Activated CD4-positive, alpha-beta T cell treated with anti-CD3 and anti-CD28 coated beads, Interleukin-2, amount 50 U/mL, for 4 hours (primary cell): ENCODE measurements around the gene ATXN7.

ENCODE experiments used
- DNase-seq, 2 experiments: peaks; one replicate each; pipeline ENCODE4 v3.0.0-alpha.2; 2020

Gene ATXN7

DNA sequence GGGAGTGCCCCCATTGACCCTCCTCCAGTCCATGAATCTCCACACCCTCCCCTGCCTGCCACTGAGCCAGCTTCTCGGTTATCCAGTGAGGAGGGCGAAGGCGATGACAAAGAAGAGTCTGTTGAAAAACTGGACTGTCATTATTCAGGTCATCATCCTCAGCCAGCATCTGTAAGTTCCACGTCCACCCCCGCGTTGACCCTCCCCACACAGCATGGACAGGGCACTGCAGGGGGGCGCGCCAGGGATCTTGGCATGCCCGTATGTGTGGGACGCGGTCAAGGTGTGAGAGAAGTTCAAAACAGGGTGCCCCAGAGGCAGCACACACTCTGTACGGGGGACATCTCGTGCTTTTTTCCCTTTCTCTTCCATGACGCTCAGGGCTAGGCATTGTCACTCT lies 126.5 kb downstream of the ATXN7 start:
- DNase-seq: no peak

DNA sequence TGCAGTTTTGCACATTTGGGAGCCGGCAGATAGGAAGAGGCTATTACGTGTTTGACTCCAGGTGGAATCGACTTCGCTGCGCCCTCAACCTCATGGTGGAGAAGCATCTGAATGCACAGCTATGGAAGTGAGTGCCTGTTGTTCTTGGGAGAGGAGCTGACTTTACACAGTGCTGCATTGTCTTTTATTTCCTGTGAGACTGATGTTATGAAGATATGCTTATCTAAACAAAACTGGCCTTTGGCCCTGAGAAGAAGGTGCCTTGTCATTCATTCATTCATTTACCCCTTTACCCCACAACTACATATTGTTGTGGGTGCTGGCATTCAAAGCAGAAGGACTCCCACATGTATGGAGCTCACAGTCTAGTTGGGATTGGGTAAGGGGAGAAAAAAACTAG lies 127.1 kb downstream of the ATXN7 start:
- no peak for DNase-seq

- no peak for DNase-seq
Measured at GRCh38 chr3:63991666-63992065, 128.0 kb downstream of the ATXN7 start.

DNA sequence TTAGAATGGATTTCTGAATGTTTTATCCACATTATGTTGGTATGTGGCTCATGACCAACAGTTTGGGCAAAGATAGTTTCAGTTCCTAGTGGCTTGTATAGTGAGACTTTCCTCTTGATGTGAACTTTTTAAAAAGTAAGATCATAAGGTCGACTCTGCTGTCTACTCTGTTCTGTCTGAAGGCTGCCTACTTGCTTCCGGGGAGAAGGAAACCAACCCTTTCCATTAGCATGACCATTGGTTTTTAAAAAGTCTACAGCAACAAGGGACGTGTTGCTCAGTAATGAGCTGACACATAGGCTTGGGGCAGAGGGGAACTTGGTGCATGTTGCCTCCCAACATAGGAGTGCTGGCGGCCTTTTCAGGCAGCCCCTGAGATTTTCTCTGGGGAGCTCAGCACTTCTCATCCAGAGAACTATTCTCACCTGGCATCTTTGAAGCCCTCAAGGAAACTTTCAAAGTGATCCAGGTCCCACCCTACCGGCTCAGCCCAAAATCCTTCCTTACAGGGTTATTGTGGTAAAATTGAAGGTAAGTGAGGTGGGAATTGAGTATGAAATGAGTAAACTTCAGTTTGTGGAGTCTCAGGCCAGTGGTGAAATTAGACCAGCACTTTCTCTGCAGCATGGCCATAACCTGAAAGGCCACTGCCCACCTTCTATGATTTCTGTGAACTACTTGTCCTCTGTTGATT lies 129.0 kb downstream of the ATXN7 start:
- no peak for DNase-seq

GRCh38 chr3:63993653-63994079 lies 130.0 kb downstream of the ATXN7 start:
- peak; percentile 32 to 40 for DNase-seq

GRCh38 chr3:63995086-63995485 lies 131.4 kb downstream of the ATXN7 start:
- no peak for DNase-seq

DNA sequence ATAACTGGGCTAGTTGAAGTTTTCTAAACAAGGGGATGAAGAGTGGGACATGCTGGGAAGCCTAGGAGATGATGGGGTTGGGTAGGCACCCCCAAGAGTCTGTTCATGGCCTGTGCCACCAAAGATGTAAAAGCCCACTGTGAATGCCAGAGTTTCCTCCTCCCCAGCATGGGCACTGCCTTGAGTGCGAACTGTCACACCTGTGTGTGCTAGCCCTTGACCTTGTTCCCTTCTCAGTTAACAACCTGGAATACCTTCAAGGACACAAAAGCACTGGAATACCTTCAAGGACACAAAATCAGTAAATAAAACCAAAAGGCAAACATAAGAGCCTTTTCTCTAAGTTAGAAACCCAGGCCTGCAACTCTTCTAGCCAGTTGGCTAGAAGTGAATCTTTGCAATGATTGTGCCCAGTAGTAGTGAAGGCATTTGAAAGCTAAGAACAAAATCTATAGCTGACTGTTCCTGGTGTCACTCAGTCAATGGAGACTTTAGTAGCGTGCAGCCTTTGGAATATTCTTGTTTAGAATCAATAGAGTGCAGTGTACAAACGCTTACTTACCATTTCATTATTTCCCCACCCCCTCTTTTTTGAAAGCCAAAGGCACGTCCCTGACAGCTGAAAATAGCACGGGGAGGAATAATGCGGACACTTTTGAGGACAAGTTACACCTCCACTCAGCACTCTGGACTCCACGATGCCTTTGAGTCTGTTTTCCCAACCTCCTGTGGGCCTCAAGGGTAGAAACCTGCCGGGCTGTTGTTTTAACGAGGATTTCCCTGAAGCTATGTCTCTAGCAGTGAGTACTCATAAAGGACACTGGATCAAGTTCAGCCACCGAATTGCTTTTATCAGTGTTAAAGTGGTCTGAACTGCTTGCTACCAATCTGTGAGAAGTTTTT lies 135.4 kb downstream of the ATXN7 start:
- DNase-seq: no peak

GRCh38 chr3:64000453-64001055 lies 136.9 kb downstream of the ATXN7 start:
- DNase-seq: no peak

- no peak for DNase-seq
Measured at GRCh38 chr3:64002233-64002632, 138.6 kb downstream of the ATXN7 start.

GRCh38 chr3:64003589-64003988 lies 139.9 kb downstream of the ATXN7 start:
- no peak for DNase-seq

- no peak for DNase-seq
Measured at GRCh38 chr3:64008017-64008416, 144.3 kb downstream of the ATXN7 start.

DNA sequence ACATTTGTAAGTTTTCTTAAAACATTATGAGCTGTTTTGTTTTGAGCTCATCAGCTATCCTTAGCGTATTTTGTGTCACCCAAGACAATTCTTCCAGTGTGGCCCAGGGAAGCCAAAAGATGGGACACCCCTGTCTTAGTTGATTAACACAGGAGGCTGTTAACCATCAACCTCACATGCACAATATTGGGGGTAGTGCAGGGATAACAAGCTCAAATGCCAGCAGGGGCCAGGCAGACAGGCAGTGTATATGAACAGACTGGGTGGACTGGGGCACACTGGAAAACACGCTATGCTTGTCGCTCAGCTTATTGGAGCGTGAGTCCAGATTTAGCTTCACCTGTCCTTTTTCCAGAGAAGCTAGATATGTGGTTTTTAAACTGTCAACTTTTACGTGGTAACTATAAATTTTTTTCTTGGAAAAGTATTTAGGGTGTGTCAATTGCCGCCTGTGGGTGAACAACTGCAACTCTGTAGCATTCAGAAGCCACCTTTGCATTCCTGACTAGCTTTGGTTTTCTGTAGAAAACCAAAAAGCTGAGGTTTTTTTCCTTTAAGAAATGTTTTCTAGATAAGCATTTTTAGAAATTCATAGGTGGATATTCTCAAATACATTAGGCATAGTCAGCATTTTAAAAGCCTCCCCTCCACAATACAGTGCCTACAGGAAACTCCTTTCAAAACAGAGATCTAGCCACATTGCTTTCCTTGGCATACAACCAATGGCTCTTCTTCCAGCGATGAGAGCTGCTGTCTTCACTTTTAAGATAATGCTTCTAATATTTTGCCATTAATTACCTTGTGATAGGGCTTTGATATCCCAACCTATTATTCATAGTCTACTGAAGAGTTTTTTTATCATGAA lies 145.1 kb downstream of the ATXN7 start:
- no peak for DNase-seq

- no peak for DNase-seq
Measured at GRCh38 chr3:64009528-64009927, 145.9 kb downstream of the ATXN7 start.

GRCh38 chr3:64010199-64010598 lies 146.5 kb downstream of the ATXN7 start:
- DNase-seq: no peak

DNA sequence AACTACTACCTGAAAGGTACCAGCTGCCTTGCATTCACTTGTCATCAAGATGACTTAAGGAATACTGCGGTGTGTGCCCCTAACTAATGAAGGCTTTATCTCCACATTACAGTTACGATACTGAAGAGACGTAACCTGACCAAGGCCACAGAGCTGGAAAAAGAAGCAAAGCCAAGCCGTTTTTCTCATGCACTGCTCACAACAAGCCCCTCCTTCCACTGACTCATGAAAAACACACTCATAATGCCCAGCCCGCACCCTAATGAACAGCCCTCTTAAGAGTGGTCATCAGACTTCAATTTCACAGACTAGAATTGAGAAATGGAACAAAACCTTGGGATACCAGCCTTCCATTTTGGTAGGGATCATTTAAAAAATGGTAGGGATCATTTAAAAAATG lies 148.0 kb downstream of the ATXN7 start:
- no peak for DNase-seq

DNA sequence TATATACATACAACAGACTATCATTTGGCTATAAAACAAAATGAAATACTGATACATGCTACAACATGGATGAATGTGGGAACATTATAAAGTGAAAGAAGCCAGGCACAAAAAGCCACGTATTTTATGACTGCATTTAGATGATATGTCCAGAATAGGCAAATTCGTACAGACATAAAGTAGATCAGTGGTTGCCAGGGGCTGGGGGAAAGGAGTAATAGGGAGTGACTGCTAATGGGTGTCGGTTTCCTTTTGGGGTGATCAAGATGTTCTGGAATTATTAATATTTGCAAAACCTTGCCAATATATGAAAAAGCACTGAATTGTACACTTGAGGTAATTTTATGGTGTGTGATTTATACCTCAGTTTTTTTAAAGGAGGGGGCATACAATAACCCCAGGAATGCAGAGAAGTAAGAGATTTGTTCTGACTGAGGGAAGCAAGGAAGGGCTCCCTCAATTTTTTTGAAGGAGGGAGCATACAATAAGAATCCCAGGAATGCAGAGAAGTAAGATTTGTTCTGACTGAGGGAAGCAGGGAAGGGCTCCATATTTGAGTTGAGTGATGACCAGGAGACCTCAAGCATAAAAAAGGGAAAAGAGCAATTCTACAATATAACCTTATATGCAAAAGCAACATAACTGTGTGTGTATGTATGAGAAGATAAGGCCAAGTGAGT lies 153.4 kb downstream of the ATXN7 start:
- DNase-seq: no peak

DNA sequence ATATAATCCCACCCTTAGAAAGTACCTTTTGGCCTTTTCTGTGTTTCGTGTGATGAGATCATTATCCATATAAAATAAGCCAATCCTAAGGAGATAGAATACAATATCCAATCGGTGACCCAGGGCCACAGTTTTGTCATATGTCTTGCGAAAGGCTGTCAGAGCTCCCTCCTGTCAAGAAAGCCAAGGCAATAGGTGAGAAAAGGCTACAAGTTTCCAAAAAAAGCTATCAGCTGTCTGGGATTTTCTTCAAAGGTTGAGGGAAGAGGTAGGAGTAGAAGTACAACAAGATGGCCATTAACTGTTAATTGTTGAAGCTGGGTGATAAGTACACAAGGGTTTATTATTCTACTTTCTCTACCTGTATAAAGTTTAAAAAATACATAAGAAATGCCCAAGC lies 155.6 kb downstream of the ATXN7 start:
- DNase-seq: no peak

DNA sequence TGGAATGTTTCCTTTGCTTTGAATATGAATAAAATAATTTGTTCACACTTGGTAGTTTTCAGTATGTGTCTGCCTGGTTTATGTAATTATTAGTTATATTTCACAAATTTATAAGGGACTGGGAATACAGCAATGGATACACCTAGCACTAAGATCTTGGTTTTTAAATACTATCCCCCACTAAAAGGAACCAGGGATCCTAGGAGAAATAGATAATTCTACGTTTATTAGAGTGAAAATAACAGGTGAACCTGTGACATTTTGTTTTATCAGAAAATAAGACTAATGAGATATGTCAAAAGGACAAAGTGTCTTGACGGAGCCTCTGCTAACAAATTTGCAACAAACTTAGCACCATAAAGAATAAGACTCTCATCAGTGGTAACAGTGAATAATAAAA lies 156.2 kb downstream of the ATXN7 start:
- DNase-seq: no peak

- no peak for DNase-seq
Measured at GRCh38 chr3:64021922-64022321, 158.3 kb downstream of the ATXN7 start.

- DNase-seq: peak; percentile 1 to 3
Measured at GRCh38 chr3:64022451-64023186, 159.0 kb downstream of the ATXN7 start.

DNA sequence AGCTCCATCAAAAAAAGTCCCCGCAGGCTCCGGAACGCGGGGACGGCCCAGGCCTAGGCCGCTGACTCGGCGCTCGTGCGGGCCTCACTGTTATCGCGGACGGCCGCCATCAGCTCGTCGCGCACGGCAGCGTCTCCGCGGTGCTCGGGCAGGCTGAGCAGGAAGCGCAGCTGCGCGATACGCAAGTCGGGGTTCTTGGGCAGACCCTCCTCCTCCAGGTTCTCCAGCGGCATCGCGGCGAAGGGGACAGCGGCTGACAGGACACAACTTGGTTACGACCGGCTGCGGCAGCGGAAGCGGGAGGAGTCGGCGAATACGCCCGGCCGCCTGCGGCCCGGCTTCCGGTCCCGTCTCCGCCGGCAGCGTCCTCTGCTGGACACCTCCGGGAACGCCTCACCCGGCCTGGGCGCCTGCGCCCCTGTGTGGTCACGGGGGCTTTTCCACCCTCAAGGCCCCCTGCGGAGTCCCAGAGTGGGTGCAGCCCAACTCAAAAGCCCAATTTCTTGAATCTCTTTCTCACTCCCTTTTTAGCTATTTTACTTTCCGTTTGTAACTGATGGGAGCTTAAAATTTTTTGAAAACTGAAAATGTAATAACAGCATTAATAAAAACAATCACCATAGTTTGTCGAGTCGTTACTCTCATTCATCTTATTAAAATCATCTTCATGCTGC lies 159.7 kb downstream of the ATXN7 start, which contains the start of gene PSMD6:
Gene PSMD6, minus strand, starts transcription at position 308 of the 674 bp plus-strand sequence. Its CDS starts 75 bp downstream, at position 233.
- peak; percentile 87 to 90 for DNase-seq
